Measurements from ENCODE around the gene YEATS2.
"Not testable (repeated sequence)": the region's sequence is repeated elsewhere in the genome, so short reads cannot be mapped to it uniquely, and the experiment has no call there.

GRCh38 chr3:183689621-183690020 lies 8.0 kb upstream of the YEATS2 start:
- not testable (repeated sequence) for TF ChIP-seq CTCF (IDR thresholded peaks at IDR 0.05); ZFX (IDR thresholded peaks at IDR 0.05; ENCODE audit: borderline replicate concordance)

All from 22Rv1 (cell line).